Sigmoid colon (tissue), 7 donors: ENCODE results near the gene PLIN4. TPM values are rescaled to one million over a fixed set of nuclear protein-coding genes. Genes with fewer than 3 reads are reported as not detected.

Experiments used
- DNase-seq: peaks from one replicate; pipeline ENCODE4 v3.0.0-alpha.2; 2019
- H3K27ac ChIP-seq, 4 donors: fragments of 200-600 bp; sonication (generic); one replicate each; pipeline ENCODE4 v1.5.1; 2016 to 2019; ENCODE audit warnings: mild to moderate bottlenecking in 1 of 4
- H3K27me3 ChIP-seq, 3 donors: fragments of 200-600 bp; sonication (generic); one replicate each; pipeline ENCODE4 v1.5.1; 2019; ENCODE audit warnings: mild to moderate bottlenecking in 1 of 3
- H3K36me3 ChIP-seq, 4 donors: fragments of 200-600 bp; sonication (generic); one replicate each; pipeline ENCODE4 v1.5.1; 2016 to 2019
- H3K4me1 ChIP-seq, 4 donors: fragments of 200-600 bp; sonication (generic); one replicate each; pipeline ENCODE4 v1.5.1; 2017 to 2019
- H3K4me3 ChIP-seq, 4 donors: fragments of 200-600 bp; sonication (generic); one replicate each; pipeline ENCODE4 v1.5.1; 2017 to 2019; ENCODE audit warnings: mild to moderate bottlenecking in 2 of 4, moderate library complexity in 1 of 4
- H3K9me3 ChIP-seq, 4 donors: fragments of 200-600 bp in 3 of 4; sonication (generic) in 3 of 4; one replicate each; pipeline versions ENCODE4 v1.5.1 to v1.6.1; 2013 to 2019
- CTCF ChIP-seq, 4 experiments: fragments of 450-650 bp in 3 of 4; fragments of 200-600 bp in 1 of 4; IDR thresholded peaks; one replicate each; pipeline ENCODE4 v1.5.1; 2016 to 2019; ENCODE audit warnings: antibody characterized with exemption in 4 of 4, mild to moderate bottlenecking in 3 of 4, moderate library complexity in 2 of 4
- EP300 ChIP-seq, 4 donors: sonication (generic); formaldehyde crosslinking; IDR thresholded peaks; one replicate each; pipeline ENCODE4 v1.6.1; 2017; ENCODE audit warnings: antibody characterized with exemption in 4 of 4
- POLR2A ChIP-seq, 2 donors: fragments of 450-650 bp; IDR thresholded peaks; one replicate each; pipeline ENCODE4 v1.6.1; 2016; ENCODE audit warnings: antibody characterized with exemption in 2 of 2, mild to moderate bottlenecking in 2 of 2, moderate library complexity in 2 of 2
- POLR2AphosphoS5 ChIP-seq, 4 donors: sonication (generic); formaldehyde crosslinking; IDR thresholded peaks; one replicate each; pipeline ENCODE4 v1.6.1; 2017; ENCODE audit warnings: antibody characterized with exemption in 4 of 4
- WGBS, 2 donors: extraction: QIAGEN DNeasy Blood & Tissue Kit; methylation state at CpG; one replicate each; pipeline ENCODE4 v1.1.7; 2013; 5-methylcytosine and 5-hydroxymethylcytosine counted together
- intact Hi-C: fragments of 100-400 bp; cut with DNase I; formaldehyde crosslinking; loops from one replicate; pipeline ENCODE4 v1.15.1; 2023
- polyA plus RNA-seq, 3 donors: library from polyadenylated mRNA; stranded (reverse); fragments of 200-250 nt; gene quantifications; one replicate each; pipeline ENCODE4 v1.2.3, GENCODE V29; 2013
- total RNA-seq, 4 donors: library from RNA; depleted of rRNA; stranded (reverse); fragments of >200 nt; gene quantifications; one replicate each; pipeline ENCODE4 v1.1.0, GENCODE V29; 2016
- donor health status: healthy with polysubstance abuse.
- donor health status: Bipolar disorder and iron deficiency.
- donor health status: healthy.

The PLIN4 gene
- total and polyA plus RNA-seq, 7 donors, result 0.69 to 71.7 (median 41.3) TPM

- no peak for DNase-seq
- peaks cover 0 to 62% (median 38%) of the 10 kb centered on the region in 4 donors for H3K4me1 ChIP-seq
- WGBS, 2 donors, result 83 to 84% methylated on average over 24 of the region's 24 CpGs
- H3K36me3 ChIP-seq, result peaks cover 0 to 32% (median 16%) of the 10 kb centered on the region in 4 donors
- peak overlapping the region; percentile 53 to 73 (median 60) for H3K4me3 ChIP-seq
- H3K27ac ChIP-seq, result peak overlapping the region; percentile 91 to 98 (median 94)
- no peak for TF ChIP-seq POLR2A (IDR thresholded peaks at IDR 0.05)
- no peak for TF ChIP-seq POLR2AphosphoS5 (IDR thresholded peaks at IDR 0.05)
- TF ChIP-seq CTCF (IDR thresholded peaks at IDR 0.05), result no peak
- TF ChIP-seq EP300 (IDR thresholded peaks at IDR 0.05), result no peak
- no peaks in the 10 kb centered on the region for H3K9me3 ChIP-seq
- H3K27me3 ChIP-seq, result no peaks in the 10 kb centered on the region
- intact Hi-C loops, result loop anchor here (5.0 to 10.0 kb wide), 3 partner anchors 60 to 533 kb away; partner anchors contain the start of genes EEF2, TNFAIP8L1 and UBXN6
These were observed 732 bp downstream of the PLIN4 start for GRCh38 chr19:4517451-4518057.

GRCh38 chr19:4516939-4517300 lies 1.4 kb downstream of the PLIN4 start:
- intact Hi-C loops, result loop anchor here (5.0 to 10.0 kb wide), 3 partner anchors 60 to 532 kb away; partner anchors contain the start of genes EEF2, TNFAIP8L1 and UBXN6
- Histone ChIP-seq H3K4me3 (peak overlapping the region; percentile 53 to 73 (median 60)), H3K36me3 (peaks cover 0 to 37% (median 18%) of the 10 kb centered on the region in 4 donors), H3K9me3 (no peaks in the 10 kb centered on the region), H3K27ac (peak overlapping the region; percentile 91 to 98 (median 94)), H3K27me3 (no peaks in the 10 kb centered on the region), H3K4me1 (peaks cover 0 to 67% (median 39%) of the 10 kb centered on the region in 4 donors)
- TF ChIP-seq POLR2AphosphoS5 (IDR thresholded peaks at IDR 0.05) (peak; percentile 26 to 71 (median 59)), EP300 (IDR thresholded peaks at IDR 0.05) (peak in 2 of 4 donors; percentile 8 to 32), CTCF (IDR thresholded peaks at IDR 0.05) (no peak), POLR2A (IDR thresholded peaks at IDR 0.05) (no peak)
- WGBS, 2 donors, result 58 to 67% methylated on average over 8 of the region's 8 CpGs
- no peak for DNase-seq

GRCh38 chr19:4516199-4516938 lies 1.9 kb downstream of the PLIN4 start:
- 59 to 65% methylated on average over 14 of the region's 14 CpGs for WGBS, 2 donors
- no peaks in the 10 kb centered on the region for H3K9me3 ChIP-seq
- no peak for DNase-seq

GRCh38 chr19:4515732-4516131 lies 2.6 kb downstream of the PLIN4 start:
- TF ChIP-seq POLR2AphosphoS5 (IDR thresholded peaks at IDR 0.05), result no peak
- peaks cover 0 to 66% (median 44%) of the 10 kb centered on the region in 4 donors for H3K4me1 ChIP-seq
- intact Hi-C loops, result loop anchor here (5.0 to 10.0 kb wide), 3 partner anchors 58 to 531 kb away; partner anchors contain the start of genes EEF2, TNFAIP8L1 and UBXN6
- no peak overlapping the region for H3K4me3 ChIP-seq
- no peaks in the 10 kb centered on the region for H3K9me3 ChIP-seq
- peaks cover 0 to 48% (median 19%) of the 10 kb centered on the region in 4 donors for H3K36me3 ChIP-seq
- WGBS, 2 donors, result 83 to 91% methylated on average over 5 of the region's 5 CpGs
- H3K27ac ChIP-seq, result peak overlapping the region; percentile 91 to 98 (median 94)
- DNase-seq, result no peak
- H3K27me3 ChIP-seq, result no peaks in the 10 kb centered on the region

More at GRCh38 chr19:4516199-4516938, 1.9 kb downstream of the PLIN4 start:
- intact Hi-C loops, result loop anchor here (5.0 to 10.0 kb wide), 3 partner anchors 59 to 532 kb away; partner anchors contain the start of genes EEF2, TNFAIP8L1 and UBXN6
- H3K4me1 ChIP-seq, result peaks cover 0 to 67% (median 42%) of the 10 kb centered on the region in 4 donors
- peaks cover 0 to 43% (median 19%) of the 10 kb centered on the region in 4 donors for H3K36me3 ChIP-seq
- TF ChIP-seq POLR2A (IDR thresholded peaks at IDR 0.05) (no peak), EP300 (IDR thresholded peaks at IDR 0.05) (no peak), POLR2AphosphoS5 (IDR thresholded peaks at IDR 0.05) (no peak)
- peak overlapping the region; percentile 91 to 98 (median 94) for H3K27ac ChIP-seq
- peak overlapping the region; percentile 53 to 73 (median 60) for H3K4me3 ChIP-seq
- H3K27me3 ChIP-seq, result no peaks in the 10 kb centered on the region

GRCh38 chr19:4513248-4513647 lies 5.0 kb downstream of the PLIN4 start:
- no peak for DNase-seq
- intact Hi-C loops, result loop anchor here (10.0 kb wide), 1 partner anchor 528 kb away; the partner anchor contains the start of gene EEF2
- Histone ChIP-seq H3K27ac (no peak overlapping the region), H3K9me3 (no peaks in the 10 kb centered on the region), H3K27me3 (no peaks in the 10 kb centered on the region), H3K4me1 (peaks cover 0 to 62% (median 35%) of the 10 kb centered on the region in 4 donors), H3K4me3 (no peak overlapping the region), H3K36me3 (peaks cover 0 to 60% (median 22%) of the 10 kb centered on the region in 4 donors)
- TF ChIP-seq POLR2AphosphoS5 (IDR thresholded peaks at IDR 0.05), result no peak
- TF ChIP-seq POLR2A (IDR thresholded peaks at IDR 0.05), result no peak
- no peak for TF ChIP-seq CTCF (IDR thresholded peaks at IDR 0.05)
- no peak for TF ChIP-seq EP300 (IDR thresholded peaks at IDR 0.05)
- 91 to 92% methylated on average over 17 of the region's 17 CpGs for WGBS, 2 donors
